SK-N-SH treated with all-trans-retinoic acid at 6 μM for 48 hours (cell line): ENCODE results near the gene EMC1.

Experiments
- ATAC-seq: fragments of 200-7000 bp; cut with Tn5 transposase; 3 replicates; pipeline ENCODE4 v1.9.1; 2020; ENCODE audit warnings: mild to moderate bottlenecking, moderate library complexity
- ARNTL ChIP-seq: fragments of 450-650 bp; formaldehyde crosslinking; IDR thresholded peaks from 2 replicates; pipeline ENCODE4 v1.5.0; 2020; ENCODE audit warnings: low read depth, mild to moderate bottlenecking, moderate library complexity, borderline replicate concordance
- BACH2 ChIP-seq: fragments of 250-450 bp; sonication (Bioruptor Pico); IDR thresholded peaks from 2 replicates; pipeline ENCODE4 v1.9.0; 2021; ENCODE audit warnings: mild to moderate bottlenecking, borderline replicate concordance
- CREB5 ChIP-seq: fragments of 250-450 bp; sonication (Bioruptor Pico); IDR thresholded peaks from 2 replicates; pipeline ENCODE4 v1.5.1; 2020; ENCODE audit warnings: low read depth, mild to moderate bottlenecking, moderate library complexity
- CSDC2 ChIP-seq: fragments of 250-450 bp; sonication (Bioruptor Pico); IDR thresholded peaks from 2 replicates; pipeline ENCODE4 v1.5.0; 2020; ENCODE audit warnings: mild to moderate bottlenecking, moderate library complexity
- CSRNP3 ChIP-seq: fragments of 250-450 bp; sonication (Bioruptor Pico); IDR thresholded peaks from 2 replicates; pipeline ENCODE4 v1.5.1; 2021; ENCODE audit warnings: mild to moderate bottlenecking, moderate library complexity
- ESRRG ChIP-seq: fragments of 250-450 bp; sonication (Bioruptor Pico); IDR thresholded peaks from 2 replicates; pipeline ENCODE4 v1.6.1; 2021; ENCODE audit warnings: mild to moderate bottlenecking
- GLIS3 ChIP-seq: fragments of 250-450 bp; sonication (Bioruptor Pico); IDR thresholded peaks from 2 replicates; pipeline ENCODE4 v1.5.0; 2020; ENCODE audit warnings: mild to moderate bottlenecking, moderate library complexity
- ISL1 ChIP-seq: fragments of 250-450 bp; sonication (Bioruptor Pico); IDR thresholded peaks from 2 replicates; pipeline ENCODE4 v2.1.2; 2022; ENCODE audit warnings: mild to moderate bottlenecking, moderate library complexity
- OSR1 ChIP-seq: fragments of 250-450 bp; sonication (Bioruptor Pico); IDR thresholded peaks from 2 replicates; pipeline ENCODE4 v1.8.0; 2022; ENCODE audit warnings: moderate library complexity, mild to moderate bottlenecking, inconsistent platforms
- PPARA ChIP-seq: fragments of 250-450 bp; sonication (Bioruptor Pico); IDR thresholded peaks from 2 replicates; pipeline ENCODE4 v1.5.0; 2020; ENCODE audit warnings: mild to moderate bottlenecking, borderline replicate concordance
- RARB ChIP-seq: fragments of 250-450 bp; sonication (Bioruptor Pico); IDR thresholded peaks from 2 replicates; pipeline ENCODE4 v1.8.0; 2021; ENCODE audit warnings: mild to moderate bottlenecking, moderate library complexity
- SNAI2 ChIP-seq: fragments of 250-450 bp; sonication (Bioruptor Pico); IDR thresholded peaks from 2 replicates; pipeline ENCODE4 v1.5.0; 2020; ENCODE audit warnings: mild to moderate bottlenecking, moderate library complexity
- TOX ChIP-seq: fragments of 250-450 bp; sonication (Bioruptor Pico); IDR thresholded peaks from 2 replicates; pipeline ENCODE4 v1.8.0; 2021; ENCODE audit warnings: mild to moderate bottlenecking, moderate library complexity, borderline replicate concordance
- ZC3H10 ChIP-seq: fragments of 250-450 bp; sonication (Bioruptor Pico); IDR thresholded peaks from 2 replicates; pipeline ENCODE4 v1.5.1; 2021; ENCODE audit warnings: mild to moderate bottlenecking, moderate library complexity
- ZFP3 ChIP-seq: fragments of 250-450 bp; sonication (Bioruptor Pico); IDR thresholded peaks from 2 replicates; pipeline ENCODE4 v1.5.0; 2020; ENCODE audit warnings: mild to moderate bottlenecking, moderate library complexity
- ZFP30 ChIP-seq: fragments of 450-650 bp; formaldehyde crosslinking; IDR thresholded peaks from 2 replicates; pipeline ENCODE4 v1.5.0; 2022; ENCODE audit warnings: mild to moderate bottlenecking, moderate library complexity
- ZNF565 ChIP-seq: fragments of 450-650 bp; formaldehyde crosslinking; conservative IDR thresholded peaks from 2 replicates; pipeline ENCODE4 v1.5.0; 2020; ENCODE audit warnings: low read depth, mild to moderate bottlenecking, moderate library complexity
- ZNF70 ChIP-seq: fragments of 450-650 bp; formaldehyde crosslinking; IDR thresholded peaks from 2 replicates; pipeline ENCODE4 v1.5.0; 2020; ENCODE audit warnings: mild to moderate bottlenecking, moderate library complexity
- ZNF8 ChIP-seq: fragments of 450-650 bp; formaldehyde crosslinking; IDR thresholded peaks from 2 replicates; pipeline ENCODE4 v1.5.0; 2020; ENCODE audit warnings: mild to moderate bottlenecking, moderate library complexity
- TF ChIP-seq, protein P1 (sequence below): fragments of 250-450 bp; sonication (Bioruptor Pico); IDR thresholded peaks from 2 replicates; pipeline ENCODE4 v1.8.0; 2021; ENCODE audit warnings: low read depth, mild to moderate bottlenecking, moderate library complexity, borderline replicate concordance
- TF ChIP-seq, protein P2 (sequence below): fragments of 250-450 bp; sonication (Bioruptor Pico); IDR thresholded peaks from 2 replicates; pipeline ENCODE4 v1.5.0; 2020; ENCODE audit warnings: mild to moderate bottlenecking, moderate library complexity
- TF ChIP-seq, protein P3 (sequence below): fragments of 250-450 bp; sonication (Bioruptor Pico); IDR thresholded peaks from 2 replicates; pipeline ENCODE4 v1.8.0; 2020; ENCODE audit warnings: mild to moderate bottlenecking, moderate library complexity, borderline replicate concordance

The EMC1 gene

GRCh38 chr1:19220991-19221390 is 30.3 kb downstream of the EMC1 start:
- no peak for ATAC-seq
- TF ChIP-seq ARNTL (CRISPR knock-in tag): no peak
- no peak for TF ChIP-seq ZNF8
- TF ChIP-seq ESRRG (CRISPR knock-in tag): no peak
- no peak for TF ChIP-seq BACH2 (CRISPR knock-in tag)
- TF ChIP-seq OSR1 (CRISPR knock-in tag): no peak
- TF ChIP-seq, protein P1, sequence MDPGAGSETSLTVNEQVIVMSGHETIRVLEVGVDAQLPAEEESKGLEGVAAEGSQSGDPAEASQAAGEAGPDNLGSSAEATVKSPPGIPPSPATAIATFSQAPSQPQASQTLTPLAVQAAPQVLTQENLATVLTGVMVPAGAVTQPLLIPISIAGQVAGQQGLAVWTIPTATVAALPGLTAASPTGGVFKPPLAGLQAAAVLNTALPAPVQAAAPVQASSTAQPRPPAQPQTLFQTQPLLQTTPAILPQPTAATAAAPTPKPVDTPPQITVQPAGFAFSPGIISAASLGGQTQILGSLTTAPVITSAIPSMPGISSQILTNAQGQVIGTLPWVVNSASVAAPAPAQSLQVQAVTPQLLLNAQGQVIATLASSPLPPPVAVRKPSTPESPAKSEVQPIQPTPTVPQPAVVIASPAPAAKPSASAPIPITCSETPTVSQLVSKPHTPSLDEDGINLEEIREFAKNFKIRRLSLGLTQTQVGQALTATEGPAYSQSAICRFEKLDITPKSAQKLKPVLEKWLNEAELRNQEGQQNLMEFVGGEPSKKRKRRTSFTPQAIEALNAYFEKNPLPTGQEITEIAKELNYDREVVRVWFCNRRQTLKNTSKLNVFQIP (CRISPR knock-in tag): no peak
- TF ChIP-seq ISL1: no peak
- no peak for TF ChIP-seq TOX
- no peak for TF ChIP-seq ZNF565 (CRISPR knock-in tag)
- no peak for TF ChIP-seq ZFP3 (CRISPR knock-in tag)
- TF ChIP-seq CSDC2 (CRISPR knock-in tag): no peak
- TF ChIP-seq ZFP30 (CRISPR knock-in tag): no peak
- TF ChIP-seq CREB5 (CRISPR knock-in tag): no peak
- no peak for TF ChIP-seq CSRNP3 (CRISPR knock-in tag)
- TF ChIP-seq ZNF70 (CRISPR knock-in tag): no peak
- TF ChIP-seq SNAI2: no peak
- TF ChIP-seq, protein P2, sequence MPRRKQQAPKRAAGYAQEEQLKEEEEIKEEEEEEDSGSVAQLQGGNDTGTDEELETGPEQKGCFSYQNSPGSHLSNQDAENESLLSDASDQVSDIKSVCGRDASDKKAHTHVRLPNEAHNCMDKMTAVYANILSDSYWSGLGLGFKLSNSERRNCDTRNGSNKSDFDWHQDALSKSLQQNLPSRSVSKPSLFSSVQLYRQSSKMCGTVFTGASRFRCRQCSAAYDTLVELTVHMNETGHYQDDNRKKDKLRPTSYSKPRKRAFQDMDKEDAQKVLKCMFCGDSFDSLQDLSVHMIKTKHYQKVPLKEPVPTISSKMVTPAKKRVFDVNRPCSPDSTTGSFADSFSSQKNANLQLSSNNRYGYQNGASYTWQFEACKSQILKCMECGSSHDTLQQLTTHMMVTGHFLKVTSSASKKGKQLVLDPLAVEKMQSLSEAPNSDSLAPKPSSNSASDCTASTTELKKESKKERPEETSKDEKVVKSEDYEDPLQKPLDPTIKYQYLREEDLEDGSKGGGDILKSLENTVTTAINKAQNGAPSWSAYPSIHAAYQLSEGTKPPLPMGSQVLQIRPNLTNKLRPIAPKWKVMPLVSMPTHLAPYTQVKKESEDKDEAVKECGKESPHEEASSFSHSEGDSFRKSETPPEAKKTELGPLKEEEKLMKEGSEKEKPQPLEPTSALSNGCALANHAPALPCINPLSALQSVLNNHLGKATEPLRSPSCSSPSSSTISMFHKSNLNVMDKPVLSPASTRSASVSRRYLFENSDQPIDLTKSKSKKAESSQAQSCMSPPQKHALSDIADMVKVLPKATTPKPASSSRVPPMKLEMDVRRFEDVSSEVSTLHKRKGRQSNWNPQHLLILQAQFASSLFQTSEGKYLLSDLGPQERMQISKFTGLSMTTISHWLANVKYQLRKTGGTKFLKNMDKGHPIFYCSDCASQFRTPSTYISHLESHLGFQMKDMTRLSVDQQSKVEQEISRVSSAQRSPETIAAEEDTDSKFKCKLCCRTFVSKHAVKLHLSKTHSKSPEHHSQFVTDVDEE (CRISPR knock-in tag): no peak
- no peak for TF ChIP-seq RARB (CRISPR knock-in tag)
- TF ChIP-seq, protein P3, sequence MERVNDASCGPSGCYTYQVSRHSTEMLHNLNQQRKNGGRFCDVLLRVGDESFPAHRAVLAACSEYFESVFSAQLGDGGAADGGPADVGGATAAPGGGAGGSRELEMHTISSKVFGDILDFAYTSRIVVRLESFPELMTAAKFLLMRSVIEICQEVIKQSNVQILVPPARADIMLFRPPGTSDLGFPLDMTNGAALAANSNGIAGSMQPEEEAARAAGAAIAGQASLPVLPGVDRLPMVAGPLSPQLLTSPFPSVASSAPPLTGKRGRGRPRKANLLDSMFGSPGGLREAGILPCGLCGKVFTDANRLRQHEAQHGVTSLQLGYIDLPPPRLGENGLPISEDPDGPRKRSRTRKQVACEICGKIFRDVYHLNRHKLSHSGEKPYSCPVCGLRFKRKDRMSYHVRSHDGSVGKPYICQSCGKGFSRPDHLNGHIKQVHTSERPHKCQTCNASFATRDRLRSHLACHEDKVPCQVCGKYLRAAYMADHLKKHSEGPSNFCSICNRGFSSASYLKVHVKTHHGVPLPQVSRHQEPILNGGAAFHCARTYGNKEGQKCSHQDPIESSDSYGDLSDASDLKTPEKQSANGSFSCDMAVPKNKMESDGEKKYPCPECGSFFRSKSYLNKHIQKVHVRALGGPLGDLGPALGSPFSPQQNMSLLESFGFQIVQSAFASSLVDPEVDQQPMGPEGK: no peak
- no peak for TF ChIP-seq ZC3H10 (CRISPR knock-in tag)
- TF ChIP-seq, all 23 proteins: peak for 0

GRCh38 chr1:19220080-19220846 is 31.1 kb downstream of the EMC1 start:
- ATAC-seq: no peak
- TF ChIP-seq BACH2 (CRISPR knock-in tag) (no peak), GLIS3 (CRISPR knock-in tag) (no peak), ARNTL (CRISPR knock-in tag) (no peak), ISL1 (no peak), RARB (CRISPR knock-in tag) (no peak), ESRRG (CRISPR knock-in tag) (no peak), ZNF70 (CRISPR knock-in tag) (no peak), ZFP3 (CRISPR knock-in tag) (no peak), SNAI2 (no peak), ZC3H10 (CRISPR knock-in tag) (no peak), CSDC2 (CRISPR knock-in tag) (no peak), CSRNP3 (CRISPR knock-in tag) (no peak), PPARA (no peak), CREB5 (CRISPR knock-in tag) (no peak)
- TF ChIP-seq, protein P2 (CRISPR knock-in tag): no peak
